GM12878 (cell line): ENCODE measurements around the gene LRIT1.

Experiments used
- CEBPB ChIP-seq, 2 experiments: fragments of 150-350 bp in 1 of 2; IDR thresholded peaks; 2 replicates each; pipeline ENCODE4 v1.6.1; 2012 to 2014; ENCODE audit warnings: low read depth in 2 of 2, low read length in 2 of 2, borderline replicate concordance in 1 of 2, inconsistent platforms in 1 of 2
- CREM ChIP-seq: IDR thresholded peaks from 2 replicates; pipeline ENCODE4 v1.6.1; 2014; ENCODE audit warnings: antibody characterized with exemption, low read depth
- EZH2 ChIP-seq: IDR thresholded peaks from 2 replicates; pipeline ENCODE4 v1.6.1; 2012; ENCODE audit warnings: low read depth, mild to moderate bottlenecking, control low read depth, inconsistent platforms, low read length, borderline replicate concordance; ENCODE audit not compliant: control insufficient read depth
- HDAC2 ChIP-seq: fragments of 200-600 bp; sonication (generic); IDR thresholded peaks from 2 replicates; pipeline ENCODE4 v1.6.1; 2017
- NFYA ChIP-seq: IDR thresholded peaks from 2 replicates; pipeline ENCODE4 v1.6.1; 2011; ENCODE audit warnings: low read depth, mild to moderate bottlenecking, low read length, improper control_type of control experiment, borderline replicate concordance
- POLR2A ChIP-seq: IDR thresholded peaks from 2 replicates; pipeline ENCODE4 v1.6.1; 2011; ENCODE audit warnings: low read depth, mild to moderate bottlenecking, low read length
- RAD21 ChIP-seq: IDR thresholded peaks from 2 replicates; pipeline ENCODE4 v1.6.1; 2011; ENCODE audit warnings: mild to moderate bottlenecking, low read depth, low read length, moderate library complexity; ENCODE audit not compliant: insufficient read depth
- SIN3A ChIP-seq: IDR thresholded peaks from 2 replicates; pipeline ENCODE4 v1.6.1; 2012; ENCODE audit warnings: low read depth, low read length, improper control_type of control experiment
- ZNF217 ChIP-seq: fragments of 450-650 bp; IDR thresholded peaks from 2 replicates; pipeline ENCODE4 v1.6.1; 2017; ENCODE audit warnings: antibody characterized with exemption, mild to moderate bottlenecking
- TF ChIP-seq, protein P1 (sequence below), 3 experiments: IDR thresholded peaks in 2 of 3; conservative IDR thresholded peaks in 1 of 3; 2 replicates each; pipeline ENCODE4 v1.5.1; 2011; ENCODE audit warnings: low read depth in 3 of 3, low read length in 3 of 3, mild to moderate bottlenecking in 3 of 3, control low read depth in 2 of 3, moderate library complexity in 2 of 3, inconsistent platforms in 1 of 3, mixed read lengths in 1 of 3; ENCODE audit not compliant: control insufficient read depth in 2 of 3, insufficient read depth in 1 of 3; ENCODE audit errors: extremely low read depth in 1 of 3
- TF ChIP-seq, protein P2 (sequence below): IDR thresholded peaks from 2 replicates; pipeline ENCODE4 v1.6.1; 2011; ENCODE audit warnings: borderline replicate concordance, low read depth, mild to moderate bottlenecking, moderate library complexity, mixed read lengths, low read length; ENCODE audit not compliant: insufficient read depth; ENCODE audit errors: extremely low read length

DNA sequence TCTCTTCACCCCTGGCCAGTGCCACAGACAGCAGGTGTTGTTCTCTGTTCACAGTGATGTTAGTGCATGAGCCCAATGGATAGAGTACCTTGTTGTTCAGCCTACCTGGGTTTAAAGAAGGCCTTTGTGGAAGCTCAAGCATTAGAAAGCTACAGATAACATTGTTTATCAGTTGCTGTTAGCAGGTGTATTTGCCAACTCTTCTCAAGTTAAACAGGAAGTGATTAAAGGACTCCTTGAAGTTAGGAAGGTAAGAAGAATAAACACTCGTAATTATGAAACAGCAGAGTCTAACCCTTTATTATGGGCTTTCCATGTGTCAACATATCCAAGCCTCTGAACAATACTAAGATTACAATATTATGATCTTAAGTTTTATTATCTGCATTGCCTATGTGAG, 29.4 kb upstream of the LRIT1 start:
- no peak for TF ChIP-seq CREM
- no peak for TF ChIP-seq POLR2A
- TF ChIP-seq NFYA, result no peak
- no peak for TF ChIP-seq RAD21
- TF ChIP-seq, protein P1, sequence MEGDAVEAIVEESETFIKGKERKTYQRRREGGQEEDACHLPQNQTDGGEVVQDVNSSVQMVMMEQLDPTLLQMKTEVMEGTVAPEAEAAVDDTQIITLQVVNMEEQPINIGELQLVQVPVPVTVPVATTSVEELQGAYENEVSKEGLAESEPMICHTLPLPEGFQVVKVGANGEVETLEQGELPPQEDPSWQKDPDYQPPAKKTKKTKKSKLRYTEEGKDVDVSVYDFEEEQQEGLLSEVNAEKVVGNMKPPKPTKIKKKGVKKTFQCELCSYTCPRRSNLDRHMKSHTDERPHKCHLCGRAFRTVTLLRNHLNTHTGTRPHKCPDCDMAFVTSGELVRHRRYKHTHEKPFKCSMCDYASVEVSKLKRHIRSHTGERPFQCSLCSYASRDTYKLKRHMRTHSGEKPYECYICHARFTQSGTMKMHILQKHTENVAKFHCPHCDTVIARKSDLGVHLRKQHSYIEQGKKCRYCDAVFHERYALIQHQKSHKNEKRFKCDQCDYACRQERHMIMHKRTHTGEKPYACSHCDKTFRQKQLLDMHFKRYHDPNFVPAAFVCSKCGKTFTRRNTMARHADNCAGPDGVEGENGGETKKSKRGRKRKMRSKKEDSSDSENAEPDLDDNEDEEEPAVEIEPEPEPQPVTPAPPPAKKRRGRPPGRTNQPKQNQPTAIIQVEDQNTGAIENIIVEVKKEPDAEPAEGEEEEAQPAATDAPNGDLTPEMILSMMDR (IDR thresholded peaks at IDR 0.05 in 2 of 3, conservative IDR thresholded peaks at IDR 0.05 in 1 of 3; ENCODE audit: control insufficient read depth in 2 of 3, extremely low read depth in 1 of 3, insufficient read depth in 1 of 3, low read depth in 3 of 3, low read length in 3 of 3), result no peak
- TF ChIP-seq, protein P2, sequence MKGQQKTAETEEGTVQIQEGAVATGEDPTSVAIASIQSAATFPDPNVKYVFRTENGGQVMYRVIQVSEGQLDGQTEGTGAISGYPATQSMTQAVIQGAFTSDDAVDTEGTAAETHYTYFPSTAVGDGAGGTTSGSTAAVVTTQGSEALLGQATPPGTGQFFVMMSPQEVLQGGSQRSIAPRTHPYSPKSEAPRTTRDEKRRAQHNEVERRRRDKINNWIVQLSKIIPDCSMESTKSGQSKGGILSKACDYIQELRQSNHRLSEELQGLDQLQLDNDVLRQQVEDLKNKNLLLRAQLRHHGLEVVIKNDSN, result no peak
- no peak for TF ChIP-seq HDAC2
- no peak for TF ChIP-seq CEBPB (IDR thresholded peaks at IDR 0.05; ENCODE audit: borderline replicate concordance in 1 of 2, low read depth in 2 of 2, low read length in 2 of 2)
- TF ChIP-seq ZNF217, result no peak
- TF ChIP-seq EZH2, result no peak
- no peak for TF ChIP-seq SIN3A
